ENCODE data around the gene DMD.

DMD gene

GRCh38 chrX:31316340-31316991 lies 1894.9 kb downstream of the DMD start:
- DNase-seq, result no peak

- no peak for DNase-seq
Measured at GRCh38 chrX:31314921-31315320, 1896.4 kb downstream of the DMD start.

GRCh38 chrX:31307952-31308351 lies 1903.4 kb downstream of the DMD start:
- no peak for DNase-seq

GRCh38 chrX:31302573-31303075 lies 1908.7 kb downstream of the DMD start:
- no peak for DNase-seq

- no peak for DNase-seq
Measured at GRCh38 chrX:31301941-31302340, 1909.4 kb downstream of the DMD start.

GRCh38 chrX:31301203-31301602 lies 1910.1 kb downstream of the DMD start:
- DNase-seq, result no peak

GRCh38 chrX:31298916-31299315 lies 1912.4 kb downstream of the DMD start:
- DNase-seq, result no peak

- no peak for DNase-seq
Measured at GRCh38 chrX:31297881-31298280, 1913.5 kb downstream of the DMD start.

GRCh38 chrX:31294475-31294874 lies 1916.9 kb downstream of the DMD start:
- no peak for DNase-seq

- no peak for DNase-seq
Measured at GRCh38 chrX:31293409-31293808, 1917.9 kb downstream of the DMD start.

- DNase-seq, result no peak
Measured at GRCh38 chrX:31291131-31291530, 1920.2 kb downstream of the DMD start.

GRCh38 chrX:31287861-31288260 lies 1923.5 kb downstream of the DMD start:
- no peak for DNase-seq

- DNase-seq, result no peak
Measured at GRCh38 chrX:31280580-31280979, 1930.8 kb downstream of the DMD start.

GRCh38 chrX:31279359-31279758 lies 1932.0 kb downstream of the DMD start:
- DNase-seq, result no peak

- DNase-seq, result no peak
Measured at GRCh38 chrX:31272472-31272775, 1938.9 kb downstream of the DMD start.

GRCh38 chrX:31271615-31272471 lies 1939.5 kb downstream of the DMD start:
- DNase-seq, result no peak

GRCh38 chrX:31269914-31270313 lies 1941.4 kb downstream of the DMD start:
- no peak for DNase-seq

- DNase-seq, result peak; percentile 0
Measured at GRCh38 chrX:31268359-31268758, 1943.0 kb downstream of the DMD start.

- no peak for DNase-seq
Measured at GRCh38 chrX:31266203-31267076, 1944.9 kb downstream of the DMD start.

GRCh38 chrX:31265383-31265782 lies 1946.0 kb downstream of the DMD start:
- no peak for DNase-seq

- no peak for DNase-seq
Measured at GRCh38 chrX:31260351-31260750, 1951.0 kb downstream of the DMD start.

- no peak for DNase-seq
Measured at GRCh38 chrX:31258166-31258565, 1953.2 kb downstream of the DMD start.

GRCh38 chrX:31255310-31256033 lies 1955.9 kb downstream of the DMD start:
- no peak for DNase-seq
